ES-I3 (cell line): ENCODE data around the gene PRAC2.

Experiments used
- H3K36me3 ChIP-seq: 2 replicates; pipeline ENCODE4 v1.6.1; 2013; ENCODE audit warnings: mild to moderate bottlenecking, low read length, control low read depth, moderate library complexity; ENCODE audit not compliant: insufficient read depth
- H3K4me1 ChIP-seq: 2 replicates; pipeline ENCODE4 v1.6.1; 2013; ENCODE audit warnings: mild to moderate bottlenecking, control low read depth, low read length; ENCODE audit not compliant: insufficient read depth
- H3K9ac ChIP-seq: 2 replicates; pipeline ENCODE4 v1.6.1; 2013; ENCODE audit warnings: low read depth, mild to moderate bottlenecking, low read length, moderate library complexity
- H3K9me3 ChIP-seq: 2 replicates; pipeline ENCODE4 v1.6.1; 2013; ENCODE audit warnings: mild to moderate bottlenecking, low read length, moderate library complexity; ENCODE audit not compliant: control insufficient read depth, insufficient read depth

The PRAC2 gene

DNA sequence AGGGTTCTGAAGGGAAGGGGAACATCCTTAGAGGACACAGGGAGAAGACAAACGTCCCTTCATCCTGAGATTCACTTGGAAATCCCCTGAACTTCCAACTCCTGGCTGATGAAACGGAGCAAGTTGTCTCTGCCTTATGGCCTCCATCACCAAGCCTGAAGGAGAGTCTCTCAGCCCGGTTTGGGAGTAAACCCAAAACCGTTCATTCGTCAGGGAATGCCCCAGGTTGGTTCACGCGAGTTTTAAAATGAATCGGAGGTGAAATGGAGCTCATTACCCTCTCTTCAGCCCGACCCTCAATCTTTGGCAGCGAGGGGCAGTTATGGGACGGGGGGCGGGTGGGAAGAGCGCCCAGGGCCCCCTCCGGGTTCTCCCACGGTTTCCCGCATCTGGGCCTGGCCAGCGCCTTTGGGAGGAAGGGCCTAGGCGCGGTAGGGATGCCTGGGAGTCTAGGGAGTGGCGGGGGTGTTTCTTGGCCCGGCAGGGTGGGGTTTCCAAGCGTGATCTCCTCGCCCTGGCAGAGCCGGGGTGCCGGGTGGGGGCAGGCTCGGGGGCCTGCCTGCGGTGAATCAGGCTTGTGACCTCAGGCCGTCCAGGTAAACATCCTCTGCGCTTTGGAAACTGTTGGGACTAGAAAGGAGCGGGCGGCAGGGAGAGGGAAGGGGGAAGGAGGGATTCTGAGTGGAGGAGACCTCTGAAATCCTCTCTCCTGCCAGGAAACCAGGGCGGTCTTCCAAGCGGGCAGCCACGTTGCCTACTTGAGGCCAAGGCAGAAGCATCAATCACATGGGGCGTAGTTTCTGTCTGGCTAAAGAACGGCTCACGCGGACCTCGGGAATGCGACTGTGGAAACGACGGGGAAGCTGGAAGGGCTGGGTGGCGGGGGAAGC lies 29.7 kb downstream of the PRAC2 start:
- H3K4me1 ChIP-seq: peaks cover 3% of the 10 kb centered on the region; the same call in 1 of the 2 replicates
- no peaks in the 10 kb centered on the region for H3K9me3 ChIP-seq
- H3K9ac ChIP-seq: peak overlapping the region; percentile 9; the same call in 1 of the 2 replicates
- H3K36me3 ChIP-seq: no peaks in the 10 kb centered on the region

DNA sequence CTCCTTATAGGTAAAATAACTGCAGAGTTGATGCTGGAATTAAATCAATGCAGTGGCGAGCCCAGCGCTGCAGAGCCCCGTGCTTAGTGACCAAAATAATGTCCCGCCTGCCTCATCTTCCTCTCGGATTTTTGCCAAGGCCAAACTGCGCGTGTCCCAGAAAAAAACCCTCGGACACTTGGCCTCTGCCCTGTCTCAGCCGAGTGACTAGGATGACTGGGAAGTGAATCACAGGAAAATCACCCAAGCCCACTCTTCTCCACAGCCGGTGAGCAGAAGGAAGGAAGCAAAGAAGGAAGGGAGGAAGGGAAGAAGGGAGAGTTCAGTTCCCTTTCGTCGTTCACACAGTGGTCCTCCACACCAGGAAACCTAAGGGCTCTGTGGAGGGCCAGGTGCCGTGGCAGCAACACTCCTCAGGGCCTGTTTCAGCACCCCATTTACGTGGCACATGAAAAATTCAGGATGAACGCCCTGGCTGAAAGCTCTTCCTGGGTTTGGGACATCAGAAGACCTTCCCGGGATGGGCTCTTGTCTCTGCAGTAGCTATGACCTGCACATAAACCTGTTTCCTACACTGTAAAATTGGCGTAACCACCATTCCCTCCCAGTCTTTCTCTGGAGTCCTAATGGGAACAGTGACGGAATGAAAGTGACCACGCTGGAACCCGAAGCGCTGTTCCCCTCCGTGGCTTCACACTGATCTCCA lies 31.0 kb downstream of the PRAC2 start:
- H3K4me1 ChIP-seq: no peaks in the 10 kb centered on the region; the same call in 1 of the 2 replicates

DNA sequence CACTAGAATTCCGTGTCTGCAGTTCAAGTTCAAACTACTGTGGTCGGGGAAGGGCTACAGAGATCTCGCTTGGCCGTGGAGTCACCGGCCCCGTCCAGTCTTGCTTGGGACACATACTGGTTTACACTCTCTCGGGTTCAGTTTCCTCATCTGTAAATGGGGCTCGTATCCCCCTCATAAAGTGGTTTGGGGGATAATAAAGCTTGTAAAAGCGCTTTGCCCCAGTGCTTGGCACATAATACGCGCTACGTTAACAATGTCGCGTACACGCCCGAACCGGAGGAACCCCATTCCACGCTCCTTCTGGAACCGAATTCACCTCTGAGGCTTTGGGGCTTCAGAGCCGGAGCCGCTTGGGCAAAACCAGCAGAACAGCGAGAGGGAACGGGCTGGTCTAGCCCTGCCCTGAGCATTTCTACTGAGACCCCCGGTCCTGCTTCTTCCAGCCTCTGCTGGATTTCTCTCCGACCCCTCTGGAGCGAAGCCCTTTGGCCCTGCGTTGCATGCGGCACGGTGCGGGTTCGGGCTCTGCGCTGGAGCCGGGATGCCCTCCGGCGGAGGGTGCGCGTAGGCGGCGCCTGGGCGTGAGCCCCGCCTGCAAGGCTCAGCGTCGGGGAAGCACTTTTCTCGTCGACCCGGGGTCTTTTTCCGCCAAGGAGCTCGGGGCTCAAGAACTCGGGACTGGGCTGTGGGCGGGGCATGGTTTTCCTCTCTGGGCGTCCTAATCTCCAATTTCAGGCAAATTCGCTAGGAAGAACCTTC lies 31.7 kb downstream of the PRAC2 start:
- Histone ChIP-seq H3K9ac (peak overlapping the region; percentile 31; the same call in 1 of the 2 replicates), H3K9me3 (no peaks in the 10 kb centered on the region), H3K36me3 (no peaks in the 10 kb centered on the region), H3K4me1 (no peaks in the 10 kb centered on the region; the same call in 1 of the 2 replicates)

More for the DNA sequence above, 31.0 kb downstream of the PRAC2 start:
- no peak overlapping the region for H3K9ac ChIP-seq
- no peaks in the 10 kb centered on the region for H3K9me3 ChIP-seq
- H3K36me3 ChIP-seq: no peaks in the 10 kb centered on the region

DNA sequence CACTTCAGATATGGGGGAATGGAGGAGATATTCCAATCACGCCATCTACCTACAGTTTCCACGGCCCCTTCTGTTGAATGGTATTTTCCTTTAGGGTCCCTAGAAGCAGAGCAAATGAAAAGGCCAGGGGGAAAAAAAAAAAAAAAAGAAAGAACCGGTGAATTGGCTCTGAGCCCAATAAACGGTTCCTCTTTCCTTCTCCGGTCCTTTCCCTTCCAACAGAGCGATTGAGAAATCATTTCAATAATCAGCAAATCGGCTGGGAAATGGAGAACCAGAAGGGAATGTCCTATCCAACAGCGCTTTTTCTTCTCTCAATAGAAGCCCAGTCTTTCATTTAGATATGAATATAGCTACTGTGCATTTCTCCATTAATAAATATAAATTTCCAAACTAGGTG lies 32.4 kb downstream of the PRAC2 start:
- Histone ChIP-seq H3K4me1 (no peaks in the 10 kb centered on the region; the same call in 1 of the 2 replicates), H3K36me3 (no peaks in the 10 kb centered on the region), H3K9ac (peak overlapping the region; percentile 31; the same call in 1 of the 2 replicates), H3K9me3 (no peaks in the 10 kb centered on the region)

DNA sequence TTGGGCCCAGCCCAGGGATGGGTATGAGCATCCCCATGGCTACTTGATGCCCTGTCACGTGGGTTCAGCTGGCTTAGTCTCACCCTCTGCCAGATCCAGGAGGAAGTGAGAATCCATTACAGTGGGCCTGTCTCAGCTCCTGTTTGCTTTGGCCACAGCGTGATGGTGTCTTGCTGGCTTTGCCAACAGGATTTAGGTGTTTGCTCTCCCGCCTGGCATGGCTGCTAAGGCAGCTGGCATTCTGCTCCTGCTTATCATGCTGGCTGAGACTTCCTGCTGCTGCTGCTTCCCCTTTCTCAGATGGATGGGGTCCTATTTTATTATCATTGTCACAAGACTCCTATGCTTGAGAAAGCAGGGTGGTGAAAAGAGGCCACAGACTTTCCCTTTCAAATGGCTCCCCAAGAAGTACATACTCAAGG lies 33.9 kb downstream of the PRAC2 start:
- Histone ChIP-seq H3K9me3 (no peaks in the 10 kb centered on the region), H3K9ac (no peak overlapping the region), H3K36me3 (no peaks in the 10 kb centered on the region), H3K4me1 (no peaks in the 10 kb centered on the region; the same call in 1 of the 2 replicates)

DNA sequence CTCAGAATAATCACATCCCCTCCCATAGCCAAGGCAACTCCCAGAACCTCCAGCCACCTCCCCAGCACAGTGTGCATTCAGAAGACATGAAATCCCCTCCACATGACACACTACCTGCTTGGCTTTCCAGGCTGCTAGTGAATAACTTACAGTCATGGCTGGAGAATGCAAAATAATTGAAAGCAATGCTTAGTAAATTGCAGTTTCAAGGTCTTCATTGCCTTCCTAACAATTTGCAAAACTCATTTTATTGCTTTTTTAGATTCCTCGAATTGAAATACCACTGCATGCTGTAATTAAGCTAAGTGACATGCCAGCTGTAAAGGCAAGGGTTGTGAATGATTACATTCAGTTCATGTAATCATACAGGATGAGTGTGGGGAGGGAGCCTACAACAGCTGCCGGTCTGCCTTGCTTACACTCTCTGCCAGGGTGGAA lies 34.6 kb downstream of the PRAC2 start:
- no peaks in the 10 kb centered on the region; the same call in 1 of the 2 replicates for H3K4me1 ChIP-seq
- no peaks in the 10 kb centered on the region for H3K9me3 ChIP-seq
- H3K9ac ChIP-seq: no peak overlapping the region
- H3K36me3 ChIP-seq: no peaks in the 10 kb centered on the region

DNA sequence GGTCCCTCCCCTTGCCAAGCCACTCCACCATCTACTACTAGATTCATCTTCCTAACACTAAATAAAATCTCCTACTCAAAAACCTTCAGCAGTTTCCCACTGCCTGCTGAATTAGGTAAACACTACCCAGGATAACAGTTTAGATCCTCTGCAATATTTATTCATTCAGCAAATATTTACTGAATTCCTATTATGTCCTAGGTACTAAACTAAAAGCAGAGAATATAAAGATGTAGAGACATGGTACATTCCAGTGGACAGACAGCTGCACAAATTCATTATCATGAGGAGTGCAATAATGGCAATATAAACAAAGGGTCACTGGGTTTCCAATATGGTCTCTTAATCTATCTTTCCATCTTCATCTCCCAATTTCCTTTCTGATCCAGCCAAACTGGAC lies 36.3 kb downstream of the PRAC2 start:
- H3K36me3 ChIP-seq: no peaks in the 10 kb centered on the region
- no peak overlapping the region for H3K9ac ChIP-seq
- no peaks in the 10 kb centered on the region for H3K9me3 ChIP-seq
- no peaks in the 10 kb centered on the region; the same call in 1 of the 2 replicates for H3K4me1 ChIP-seq

DNA sequence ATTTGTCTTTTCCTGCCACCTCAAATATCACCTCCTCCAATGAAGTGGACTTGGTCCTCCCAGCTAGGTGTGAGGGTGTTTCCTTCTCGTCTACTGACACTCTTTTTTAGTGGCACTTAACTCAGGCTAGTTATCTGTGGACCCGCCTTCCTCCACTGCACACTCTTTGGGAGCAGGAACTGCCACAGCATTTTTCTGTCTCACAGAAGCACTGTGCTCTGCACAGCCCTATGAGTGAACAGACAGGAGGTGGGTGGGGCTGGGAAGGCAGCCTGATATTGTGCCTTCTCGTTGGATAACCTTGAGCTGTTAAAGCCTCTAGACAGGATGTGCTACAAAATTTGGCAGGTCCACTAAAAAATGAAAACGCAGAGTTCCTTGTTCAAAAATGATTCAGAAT lies 37.4 kb downstream of the PRAC2 start:
- no peaks in the 10 kb centered on the region for H3K4me1 ChIP-seq
- no peaks in the 10 kb centered on the region for H3K9me3 ChIP-seq
- H3K36me3 ChIP-seq: no peaks in the 10 kb centered on the region

DNA sequence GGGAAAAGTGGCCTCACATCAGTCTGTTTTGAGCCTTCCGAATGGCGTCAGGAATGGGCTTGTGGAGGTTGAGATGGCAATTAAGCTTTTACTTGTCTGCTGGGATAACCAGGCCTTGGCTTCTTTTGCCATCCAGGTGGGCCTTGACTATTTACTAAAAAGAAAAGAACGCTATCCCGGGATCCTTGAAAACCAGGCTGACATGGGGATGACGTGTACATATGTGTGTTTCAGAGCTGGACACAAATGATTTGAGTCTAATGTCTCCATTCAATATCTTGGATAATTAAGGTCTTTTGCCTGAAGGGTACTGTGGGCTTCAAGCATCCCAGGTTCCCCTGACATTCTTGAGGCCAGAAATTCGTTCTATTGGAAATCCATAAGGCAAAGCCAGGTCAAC lies 38.1 kb downstream of the PRAC2 start:
- no peaks in the 10 kb centered on the region for H3K36me3 ChIP-seq
- no peaks in the 10 kb centered on the region for H3K9me3 ChIP-seq
- no peak overlapping the region for H3K9ac ChIP-seq
- no peaks in the 10 kb centered on the region for H3K4me1 ChIP-seq

More for the DNA sequence above, 37.4 kb downstream of the PRAC2 start:
- no peak overlapping the region for H3K9ac ChIP-seq

DNA sequence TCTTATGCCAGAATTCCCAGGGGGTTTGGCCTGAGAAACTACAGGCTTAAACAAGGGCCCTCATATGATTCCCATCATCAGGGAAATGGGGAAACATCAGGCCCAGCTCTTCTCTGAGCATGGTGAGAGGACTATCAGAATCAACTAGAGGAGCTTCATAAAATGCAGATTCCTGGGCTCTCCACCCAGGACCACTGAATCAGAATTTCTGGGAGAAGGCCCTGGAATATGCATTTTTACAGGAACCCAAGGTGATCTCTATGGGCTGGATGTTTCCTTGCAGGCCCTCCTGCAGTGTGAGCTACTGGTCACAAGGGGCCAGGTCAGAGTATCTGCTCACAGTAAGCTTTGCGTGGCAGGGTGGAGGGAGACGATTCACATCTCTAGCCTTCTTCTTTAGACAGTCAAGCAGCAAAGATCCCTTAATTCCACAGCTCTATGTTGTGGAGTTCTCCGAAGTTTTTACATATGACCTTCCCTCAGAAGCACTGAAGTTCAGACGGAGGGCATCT lies 44.3 kb downstream of the PRAC2 start:
- Histone ChIP-seq H3K9me3 (no peaks in the 10 kb centered on the region), H3K36me3 (no peaks in the 10 kb centered on the region), H3K9ac (no peak overlapping the region), H3K4me1 (no peaks in the 10 kb centered on the region)

DNA sequence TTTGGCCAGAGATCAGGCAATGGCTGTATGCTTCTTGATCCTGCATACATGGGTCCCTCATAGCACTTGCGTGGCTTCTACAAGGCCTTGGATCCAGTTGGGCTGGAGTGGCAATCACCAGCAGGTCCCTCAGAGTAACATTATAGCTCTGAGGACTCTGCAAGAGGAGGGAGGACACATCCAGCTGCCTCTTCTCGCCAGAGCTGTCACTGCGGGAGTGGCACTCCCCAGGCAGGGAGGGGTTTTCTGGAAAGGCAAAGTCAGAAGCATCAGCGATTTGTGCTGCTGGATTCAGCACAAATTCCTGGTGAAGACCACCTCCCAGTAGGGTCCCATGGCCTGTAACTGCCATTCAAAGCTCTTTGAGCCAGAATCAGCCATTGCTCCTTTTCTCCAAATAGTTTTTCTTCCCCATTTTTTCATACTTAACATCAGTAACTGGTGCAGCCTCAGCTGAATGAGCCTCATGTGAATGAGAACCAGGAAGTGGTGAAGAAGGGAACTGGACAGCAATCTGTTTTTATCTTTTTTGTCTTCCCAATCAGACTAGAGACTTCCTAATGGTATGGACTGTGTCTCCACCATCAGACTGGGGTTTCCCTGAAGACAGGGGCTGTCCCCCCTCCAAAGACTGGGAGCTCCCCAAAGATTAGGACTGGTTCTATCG lies 46.2 kb downstream of the PRAC2 start:
- H3K9ac ChIP-seq: no peak overlapping the region
- no peaks in the 10 kb centered on the region for H3K36me3 ChIP-seq
- no peaks in the 10 kb centered on the region for H3K4me1 ChIP-seq
- H3K9me3 ChIP-seq: no peaks in the 10 kb centered on the region

DNA sequence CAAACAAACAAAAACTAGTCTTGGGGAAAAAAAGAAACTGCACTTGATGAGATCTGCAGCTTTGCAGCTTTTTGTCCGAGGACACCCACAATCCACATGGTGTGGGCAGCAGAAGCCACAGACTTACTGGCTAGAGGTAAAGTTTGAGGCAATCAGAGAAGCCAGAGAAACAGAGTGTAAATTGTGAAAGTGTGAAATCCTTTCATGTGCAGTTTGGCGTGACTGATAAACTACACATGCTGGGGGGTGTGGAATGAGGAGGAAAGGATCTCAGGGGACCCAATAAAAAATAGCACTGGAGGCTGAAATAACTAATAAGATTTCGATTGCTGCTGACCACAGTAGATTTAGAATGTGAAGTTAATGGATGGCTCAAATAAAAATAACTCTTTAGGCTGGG lies 48.0 kb downstream of the PRAC2 start:
- Histone ChIP-seq H3K4me1 (no peaks in the 10 kb centered on the region), H3K36me3 (no peaks in the 10 kb centered on the region), H3K9me3 (no peaks in the 10 kb centered on the region), H3K9ac (no peak overlapping the region)

DNA sequence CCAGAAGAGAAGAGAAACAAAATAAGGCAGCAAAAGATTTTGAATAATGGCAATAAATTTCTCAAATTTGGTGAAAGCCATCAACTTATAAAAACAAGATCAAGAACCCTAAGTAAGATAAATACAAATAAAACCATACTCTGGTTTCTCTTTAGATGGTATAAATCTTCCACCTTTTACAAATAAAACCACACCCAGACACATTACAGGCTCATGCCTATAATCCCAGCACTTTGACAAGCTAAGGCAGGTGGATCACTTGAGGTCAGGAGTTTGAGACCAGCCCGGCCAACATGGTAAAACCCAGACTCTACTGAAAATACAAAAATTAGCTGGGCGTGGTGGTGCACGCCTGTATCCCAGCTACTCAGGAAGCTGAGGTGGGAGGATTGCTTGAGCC lies 50.3 kb downstream of the PRAC2 start:
- H3K9me3 ChIP-seq: no peaks in the 10 kb centered on the region
- H3K4me1 ChIP-seq: no peaks in the 10 kb centered on the region
- H3K36me3 ChIP-seq: no peaks in the 10 kb centered on the region
- no peak overlapping the region for H3K9ac ChIP-seq
